A549 (cell line): ENCODE results near the gene PLCB1. TPM values are rescaled to one million over a fixed set of nuclear protein-coding genes. Genes with fewer than 3 reads are reported as not detected.

Experiments used
- ATAC-seq, 2 experiments: fragments of 200-7000 bp in 1 of 2; fragments of >200 bp in 1 of 2; cut with Nextera tagmentation in 1 of 2; cut with Tn5 transposase in 1 of 2; 3 replicates each; pipeline versions ENCODE4 v1.8.0 to v1.9.1; 2018 to 2020; ENCODE audit warnings: mild to moderate bottlenecking in 1 of 2, moderate library complexity in 1 of 2
- CTCF ChIA-PET: fragments of 300-600 bp; sonication (Branson Sonifier 250); formaldehyde crosslinking; extraction: SDS; loops from one replicate; lab custom pipeline; 2021; ENCODE audit warnings: antibody characterized with exemption, inconsistent platforms; lab: Yijun Ruan, JAX
- POLR2A ChIA-PET: fragments of 350-600 bp; formaldehyde crosslinking; extraction: SDS; loops from one replicate; lab custom pipeline; 2021; ENCODE audit warnings: antibody characterized with exemption, inconsistent platforms; lab: Yijun Ruan, JAX
- DNase-seq, 2 experiments: peaks; one replicate each; pipeline versions ENCODE4 v3.0.0 to v3.0.0-alpha.2; 2011 to 2016; ENCODE audit warnings: low read depth in 1 of 2, low spot score in 1 of 2
- FAIRE-seq: peaks from 2 replicates; lab custom pipeline; 2011; peaks lifted over from hg19 to GRCh38; lab: Jason Lieb, UNC
- H3K27ac ChIP-seq, 2 experiments: fragments of >200 bp; sonication (Bioruptor Twin); formaldehyde crosslinking; 3 replicates each; pipeline ENCODE4 v1.5.1; 2016 to 2017
- H3K4me1 ChIP-seq: fragments of >200 bp; sonication (Bioruptor Twin); formaldehyde crosslinking; 3 replicates; pipeline ENCODE4 v1.6.1; 2016
- H3K4me2 ChIP-seq: fragments of >200 bp; sonication (Bioruptor Twin); formaldehyde crosslinking; 3 replicates; pipeline ENCODE4 v1.6.1; 2016
- H3K4me3 ChIP-seq: fragments of >200 bp; sonication (Bioruptor Twin); formaldehyde crosslinking; 3 replicates; pipeline ENCODE4 v1.5.1; 2016
- H3K9me3 ChIP-seq: fragments of >200 bp; sonication (Bioruptor Twin); formaldehyde crosslinking; 3 replicates; pipeline ENCODE4 v1.6.1; 2016
- CEBPB ChIP-seq, 2 experiments: fragments of >200 bp in 1 of 2; sonication (Bioruptor Twin) in 1 of 2; formaldehyde crosslinking in 1 of 2; IDR thresholded peaks; 2 replicates each; pipeline ENCODE4 v1.6.1; 2012 to 2016
- ELK1 ChIP-seq: fragments of 150-350 bp; IDR thresholded peaks from 2 replicates; pipeline ENCODE4 v1.6.1; 2014; ENCODE audit warnings: low read depth, mild to moderate bottlenecking, low read length
- GATA3 ChIP-seq: IDR thresholded peaks from 2 replicates; pipeline ENCODE4 v1.6.1; 2012; ENCODE audit warnings: borderline replicate concordance
- HMGXB4 ChIP-seq: fragments of 250-450 bp; sonication (Bioruptor Pico); IDR thresholded peaks from 2 replicates; pipeline ENCODE4 v1.5.0; 2021; ENCODE audit warnings: mild to moderate bottlenecking, moderate library complexity, borderline replicate concordance
- HOXB5 ChIP-seq: fragments of 250-450 bp; sonication (Bioruptor Pico); IDR thresholded peaks from 2 replicates; pipeline ENCODE4 v1.5.0; 2020; ENCODE audit warnings: mild to moderate bottlenecking, moderate library complexity
- JUN ChIP-seq, 2 experiments: fragments of >200 bp; sonication (Bioruptor Twin); formaldehyde crosslinking; IDR thresholded peaks; 2 replicates in 1 of 2; 3 replicates in 1 of 2; pipeline ENCODE4 v1.6.1; 2016 to 2017
- KDM1A ChIP-seq: fragments of 200-600 bp; sonication (generic); IDR thresholded peaks from 2 replicates; pipeline ENCODE4 v1.6.1; 2016; ENCODE audit warnings: low read depth, mild to moderate bottlenecking
- MAFK ChIP-seq: fragments of 450-650 bp; IDR thresholded peaks from 2 replicates; pipeline ENCODE4 v1.6.1; 2014; ENCODE audit not compliant: partially characterized antibody
- NPAS2 ChIP-seq: fragments of 250-450 bp; sonication (Bioruptor Pico); IDR thresholded peaks from 2 replicates; pipeline ENCODE4 v1.8.0; 2022; ENCODE audit warnings: mild to moderate bottlenecking, moderate library complexity, borderline replicate concordance
- PBX3 ChIP-seq: IDR thresholded peaks from 2 replicates; pipeline ENCODE4 v1.6.1; 2012
- POLR2A ChIP-seq: IDR thresholded peaks from 2 replicates; pipeline ENCODE4 v1.6.1; 2012; ENCODE audit warnings: mild to moderate bottlenecking, low read length
- POLR2AphosphoS2 ChIP-seq: conservative IDR thresholded peaks from 2 replicates; pipeline ENCODE4 v1.6.1; 2012; ENCODE audit warnings: low read length, improper control_type of control experiment, inconsistent platforms
- RAD21 ChIP-seq, 2 experiments: fragments of >200 bp in 1 of 2; sonication (Bioruptor Twin) in 1 of 2; formaldehyde crosslinking in 1 of 2; IDR thresholded peaks in 1 of 2; conservative IDR thresholded peaks in 1 of 2; 2 replicates in 1 of 2; 3 replicates in 1 of 2; pipeline ENCODE4 v1.6.1; 2012 to 2018; ENCODE audit warnings: inconsistent platforms in 1 of 2
- SMC3 ChIP-seq: fragments of >200 bp; sonication (Bioruptor Twin); formaldehyde crosslinking; IDR thresholded peaks from 3 replicates; pipeline ENCODE4 v1.6.1; 2018; ENCODE audit warnings: inconsistent platforms
- SREBF2 ChIP-seq: fragments of 450-650 bp; IDR thresholded peaks from 2 replicates; pipeline ENCODE4 v1.6.1; 2014; ENCODE audit warnings: mild to moderate bottlenecking, moderate library complexity
- TP53 ChIP-seq: fragments of 250-450 bp; sonication (Bioruptor Pico); IDR thresholded peaks from 2 replicates; pipeline ENCODE4 v1.5.0; 2021; ENCODE audit warnings: mild to moderate bottlenecking, moderate library complexity
- USF2 ChIP-seq: fragments of 450-650 bp; IDR thresholded peaks from 2 replicates; pipeline ENCODE4 v1.6.1; 2014; ENCODE audit warnings: antibody characterized with exemption
- ZFP36 ChIP-seq: fragments of 450-650 bp; IDR thresholded peaks from 2 replicates; pipeline ENCODE4 v1.6.1; 2014; ENCODE audit warnings: borderline replicate concordance; ENCODE audit not compliant: partially characterized antibody
- WGBS: methylation state at CpG from one replicate; pipeline ENCODE4 v1.1.6; 2017; ENCODE audit errors: missing lambda C conversion rate; 5-methylcytosine and 5-hydroxymethylcytosine counted together
- polyA plus RNA-seq, 4 experiments: library from polyadenylated mRNA; depleted of rRNA in 3 of 4; stranded (reverse); fragments of >200 nt; fragmentation: RNase III in 1 of 4; extraction: RNeasy Plus Mini Kit Qiagen cat#74134 plus additional on column Dnase treatment in 1 of 4; gene quantifications; 2 replicates in 3 of 4; 3 replicates in 1 of 4; pipeline ENCODE4 v1.2.3, GENCODE V29; 2011 to 2017
- TF ChIP-seq, protein P1 (sequence below): IDR thresholded peaks from 2 replicates; pipeline ENCODE4 v1.6.1; 2012; ENCODE audit warnings: low read depth, borderline replicate concordance
- TF ChIP-seq, protein P2 (sequence below): fragments of >200 bp; sonication (Bioruptor Twin); formaldehyde crosslinking; IDR thresholded peaks from 3 replicates; pipeline ENCODE4 v1.6.1; 2016

The PLCB1 gene
- polyA plus RNA-seq, 2 of the 4 experiments (the other 2 are of a cell fraction): 0.97 to 6.3 TPM

DNA sequence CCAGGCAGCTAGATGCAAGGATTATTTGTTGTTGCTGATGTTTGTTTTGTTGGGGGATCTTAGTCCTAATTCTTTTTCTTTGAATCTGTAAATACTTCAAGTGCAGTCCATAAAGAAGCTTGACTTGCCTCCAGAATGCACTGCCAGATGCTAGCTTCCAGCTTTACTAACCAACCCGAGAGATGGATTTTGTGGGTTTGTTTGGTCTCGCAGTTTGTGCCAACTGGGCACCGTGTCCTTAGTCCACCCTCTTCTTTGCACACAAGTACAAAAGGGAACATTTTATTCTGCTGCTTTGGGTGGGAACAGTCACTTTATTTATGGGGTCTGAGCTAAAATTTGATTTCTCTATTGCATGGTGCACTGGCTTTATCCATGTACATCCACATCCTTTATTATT, 212.0 kb downstream of the PLCB1 start (continued):
- TF ChIP-seq, protein P1, sequence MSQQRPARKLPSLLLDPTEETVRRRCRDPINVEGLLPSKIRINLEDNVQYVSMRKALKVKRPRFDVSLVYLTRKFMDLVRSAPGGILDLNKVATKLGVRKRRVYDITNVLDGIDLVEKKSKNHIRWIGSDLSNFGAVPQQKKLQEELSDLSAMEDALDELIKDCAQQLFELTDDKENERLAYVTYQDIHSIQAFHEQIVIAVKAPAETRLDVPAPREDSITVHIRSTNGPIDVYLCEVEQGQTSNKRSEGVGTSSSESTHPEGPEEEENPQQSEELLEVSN: no peak
- TF ChIP-seq SREBF2 (no peak), CEBPB (IDR thresholded peaks at IDR 0.05) (no peak), HMGXB4 (CRISPR knock-in tag) (no peak), GATA3 (no peak), POLR2A (no peak)

DNA sequence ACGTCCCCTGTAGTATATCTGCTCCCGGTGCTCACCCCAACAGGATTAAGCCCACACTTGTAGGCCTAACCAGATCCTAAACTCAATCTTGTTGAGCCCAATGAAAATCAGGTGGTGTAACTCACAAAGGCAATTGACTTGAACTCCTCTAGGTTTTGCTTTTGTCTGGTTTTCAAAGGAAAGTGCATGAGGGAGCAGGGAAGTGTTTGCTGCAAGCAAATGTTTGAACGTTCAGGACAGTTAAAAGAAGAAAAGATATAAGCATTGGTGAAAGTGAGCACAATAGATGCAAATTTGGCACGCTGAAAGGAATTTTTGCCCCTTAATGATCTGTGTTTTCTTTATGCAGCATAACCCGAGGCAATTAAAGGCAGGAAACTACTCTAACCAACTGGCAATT, 212.6 kb downstream of the PLCB1 start:
- FAIRE-seq (no peak), ATAC-seq (no peak), DNase-seq (no peak)
- ChIA-PET POLR2A (no interaction called here), CTCF (interaction anchor here (1.4 kb wide), 1 partner anchor 44 kb away, joined by 3 read pairs; no protein-coding TSS in a partner anchor)
- H3K27ac ChIP-seq: no peak overlapping the region
- H3K4me2 ChIP-seq: no peak overlapping the region
- no peak overlapping the region for H3K4me3 ChIP-seq
- H3K4me1 ChIP-seq: no peaks in the 10 kb centered on the region
- no peak for TF ChIP-seq CEBPB (IDR thresholded peaks at IDR 0.05)
- TF ChIP-seq RAD21 (conservative IDR thresholded peaks at IDR 0.05 in 1 of 2, IDR thresholded peaks at IDR 0.05 in 1 of 2): no peak
- no peak for TF ChIP-seq MAFK
- TF ChIP-seq HOXB5 (CRISPR knock-in tag): no peak
- no peak for TF ChIP-seq NPAS2 (CRISPR knock-in tag)
- TF ChIP-seq USF2: no peak
- no peak for TF ChIP-seq POLR2AphosphoS2
- TF ChIP-seq TP53 (CRISPR knock-in tag): no peak
- TF ChIP-seq SMC3: no peak
- no peak for TF ChIP-seq PBX3
- no peak for TF ChIP-seq KDM1A
- TF ChIP-seq ELK1: no peak
- TF ChIP-seq, protein P2, sequence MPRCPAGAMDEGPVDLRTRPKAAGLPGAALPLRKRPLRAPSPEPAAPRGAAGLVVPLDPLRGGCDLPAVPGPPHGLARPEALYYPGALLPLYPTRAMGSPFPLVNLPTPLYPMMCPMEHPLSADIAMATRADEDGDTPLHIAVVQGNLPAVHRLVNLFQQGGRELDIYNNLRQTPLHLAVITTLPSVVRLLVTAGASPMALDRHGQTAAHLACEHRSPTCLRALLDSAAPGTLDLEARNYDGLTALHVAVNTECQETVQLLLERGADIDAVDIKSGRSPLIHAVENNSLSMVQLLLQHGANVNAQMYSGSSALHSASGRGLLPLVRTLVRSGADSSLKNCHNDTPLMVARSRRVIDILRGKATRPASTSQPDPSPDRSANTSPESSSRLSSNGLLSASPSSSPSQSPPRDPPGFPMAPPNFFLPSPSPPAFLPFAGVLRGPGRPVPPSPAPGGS: no peak
- no peak for TF ChIP-seq JUN (IDR thresholded peaks at IDR 0.05)
- no peak for TF ChIP-seq ZFP36
- 22% methylated on average over 5 of the region's 5 CpGs for WGBS
- no peaks in the 10 kb centered on the region for H3K9me3 ChIP-seq
